Measurements from ENCODE around the gene SPATA6L. TPM values are rescaled to one million over a fixed set of nuclear protein-coding genes. Genes with fewer than 3 reads are reported as not detected.

SPATA6L gene
- total and polyA plus RNA-seq, 10 of the 15 experiments (the other 5 are each of a cell fraction or from before 2014, with no cell fraction given): 0.37 to 1.6 (median 0.91) TPM

DNA sequence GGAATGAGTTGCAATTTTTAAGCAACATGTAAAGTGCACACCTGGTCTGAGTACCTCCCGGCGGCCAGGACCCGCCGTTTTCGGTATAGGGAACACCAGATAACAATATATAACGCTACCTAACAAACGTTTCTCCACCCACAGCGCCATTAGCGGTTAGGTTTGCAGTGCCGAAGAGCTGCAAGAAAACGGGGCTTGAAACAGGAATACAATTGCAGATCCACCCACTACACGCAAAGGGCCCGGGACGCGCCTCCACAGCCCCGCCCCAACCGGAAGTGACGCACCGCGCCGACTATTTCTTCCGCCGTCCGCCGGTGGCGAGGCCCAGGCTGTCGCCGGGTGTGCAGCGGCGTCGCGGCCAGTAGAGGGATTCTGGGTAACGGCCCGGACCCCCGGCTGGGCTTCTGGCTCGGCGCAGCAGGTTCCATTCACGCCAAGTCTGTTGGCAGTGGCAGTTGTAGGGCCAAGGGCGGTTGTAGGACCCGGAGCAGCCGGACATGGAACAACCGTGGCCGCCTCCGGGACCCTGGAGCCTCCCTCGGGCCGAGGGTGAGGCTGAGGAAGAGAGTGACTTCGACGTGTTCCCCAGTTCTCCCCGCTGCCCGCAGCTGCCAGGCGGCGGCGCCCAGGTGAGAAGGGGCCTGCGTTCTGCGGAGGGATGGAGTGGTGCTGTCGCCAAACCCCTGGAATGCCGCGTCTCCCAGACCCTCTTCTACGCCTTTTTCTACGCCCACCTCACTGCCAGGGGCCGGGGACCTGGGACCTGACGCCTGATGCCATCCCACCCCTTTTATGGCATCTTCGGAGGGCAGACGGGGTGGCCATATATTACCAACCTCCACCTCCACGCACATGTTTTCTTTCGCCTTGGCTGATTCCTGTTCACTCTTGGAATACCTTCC, 13.2 kb upstream of the SPATA6L start, which contains the start of gene CDC37L1 (continued):
- TF ChIP-seq KAT2A (conservative IDR thresholded peaks at IDR 0.05; ENCODE audit: control insufficient read depth, low read depth, low read length) (no peak), SP1 (IDR thresholded peaks at IDR 0.05; ENCODE audit: low read depth, low read length) (peak; percentile 61), SMAD1 (IDR thresholded peaks at IDR 0.05; ENCODE audit: low read depth, partially characterized antibody) (no peak), RELA (IDR thresholded peaks at IDR 0.05; ENCODE audit: borderline replicate concordance, partially characterized antibody) (no peak), IRF3 (IDR thresholded peaks at IDR 0.05) (no peak), MYB (IDR thresholded peaks at IDR 0.05; ENCODE audit: borderline replicate concordance, low read depth, low read length) (0 out of 2 replicates have a peak, but pooled peaks have one; percentile 16), RUNX3 (IDR thresholded peaks at IDR 0.05; ENCODE audit: low read length) (peak; percentile 91), SMARCA5 (IDR thresholded peaks at IDR 0.05) (0 out of 2 replicates have a peak, but pooled peaks have one; percentile 22), FOXK2 (IDR thresholded peaks at IDR 0.05) (no peak), ZNF384 (IDR thresholded peaks at IDR 0.05; ENCODE audit: borderline replicate concordance, low read depth, low read length) (no peak), RCOR1 (conservative IDR thresholded peaks at IDR 0.05; ENCODE audit: low read depth, low read length) (peak; percentile 65; the same call in 1 of the 2 replicates), DPF2 (IDR thresholded peaks at IDR 0.05) (0 out of 2 replicates have a peak, but pooled peaks have one; percentile 58), BMI1 (IDR thresholded peaks at IDR 0.05; ENCODE audit: borderline replicate concordance) (no peak), CBX5 (IDR thresholded peaks at IDR 0.05; ENCODE audit: low read depth) (peak; percentile 62), CBFB (IDR thresholded peaks at IDR 0.05; ENCODE audit: low read depth) (peak; percentile 88), POU2F2 (IDR thresholded peaks at IDR 0.05; ENCODE audit: borderline replicate concordance, low read depth, low read length) (peak; percentile 86), RFX5 (IDR thresholded peaks at IDR 0.05; ENCODE audit: low read depth, low read length) (peak; percentile 48; the same call in 1 of the 2 replicates), SUZ12 (IDR thresholded peaks at IDR 0.05; ENCODE audit: unreplicated experiment) (no peak), E4F1 (IDR thresholded peaks at IDR 0.05; ENCODE audit: borderline replicate concordance, partially characterized antibody) (no peak), NFYA (IDR thresholded peaks at IDR 0.05; ENCODE audit: borderline replicate concordance, low read depth, low read length) (no peak)
- TF ChIP-seq, protein P1, sequence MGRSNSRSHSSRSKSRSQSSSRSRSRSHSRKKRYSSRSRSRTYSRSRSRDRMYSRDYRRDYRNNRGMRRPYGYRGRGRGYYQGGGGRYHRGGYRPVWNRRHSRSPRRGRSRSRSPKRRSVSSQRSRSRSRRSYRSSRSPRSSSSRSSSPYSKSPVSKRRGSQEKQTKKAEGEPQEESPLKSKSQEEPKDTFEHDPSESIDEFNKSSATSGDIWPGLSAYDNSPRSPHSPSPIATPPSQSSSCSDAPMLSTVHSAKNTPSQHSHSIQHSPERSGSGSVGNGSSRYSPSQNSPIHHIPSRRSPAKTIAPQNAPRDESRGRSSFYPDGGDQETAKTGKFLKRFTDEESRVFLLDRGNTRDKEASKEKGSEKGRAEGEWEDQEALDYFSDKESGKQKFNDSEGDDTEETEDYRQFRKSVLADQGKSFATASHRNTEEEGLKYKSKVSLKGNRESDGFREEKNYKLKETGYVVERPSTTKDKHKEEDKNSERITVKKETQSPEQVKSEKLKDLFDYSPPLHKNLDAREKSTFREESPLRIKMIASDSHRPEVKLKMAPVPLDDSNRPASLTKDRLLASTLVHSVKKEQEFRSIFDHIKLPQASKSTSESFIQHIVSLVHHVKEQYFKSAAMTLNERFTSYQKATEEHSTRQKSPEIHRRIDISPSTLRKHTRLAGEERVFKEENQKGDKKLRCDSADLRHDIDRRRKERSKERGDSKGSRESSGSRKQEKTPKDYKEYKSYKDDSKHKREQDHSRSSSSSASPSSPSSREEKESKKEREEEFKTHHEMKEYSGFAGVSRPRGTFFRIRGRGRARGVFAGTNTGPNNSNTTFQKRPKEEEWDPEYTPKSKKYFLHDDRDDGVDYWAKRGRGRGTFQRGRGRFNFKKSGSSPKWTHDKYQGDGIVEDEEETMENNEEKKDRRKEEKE (IDR thresholded peaks at IDR 0.05): no peak
- TF ChIP-seq, protein P2, sequence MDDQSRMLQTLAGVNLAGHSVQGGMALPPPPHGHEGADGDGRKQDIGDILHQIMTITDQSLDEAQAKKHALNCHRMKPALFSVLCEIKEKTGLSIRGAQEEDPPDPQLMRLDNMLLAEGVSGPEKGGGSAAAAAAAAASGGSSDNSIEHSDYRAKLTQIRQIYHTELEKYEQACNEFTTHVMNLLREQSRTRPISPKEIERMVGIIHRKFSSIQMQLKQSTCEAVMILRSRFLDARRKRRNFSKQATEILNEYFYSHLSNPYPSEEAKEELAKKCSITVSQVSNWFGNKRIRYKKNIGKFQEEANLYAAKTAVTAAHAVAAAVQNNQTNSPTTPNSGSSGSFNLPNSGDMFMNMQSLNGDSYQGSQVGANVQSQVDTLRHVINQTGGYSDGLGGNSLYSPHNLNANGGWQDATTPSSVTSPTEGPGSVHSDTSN (IDR thresholded peaks at IDR 0.05; ENCODE audit: insufficient replicate concordance, low read depth, low read length): peak; percentile 28

All from GM12878 (cell line).